Gastroesophageal sphincter (tissue), 4 donors: ENCODE results near the gene FAAP20. TPM values are rescaled to one million over a fixed set of nuclear protein-coding genes. Genes with fewer than 3 reads are reported as not detected.

Source experiments
- ATAC-seq: fragments of 150-250 bp; one replicate; pipeline ENCODE4 v1.9.1; 2016; ENCODE audit warnings: mild to moderate bottlenecking, moderate library complexity
- H3K27ac ChIP-seq, 4 donors: fragments of 200-600 bp; sonication (generic) in 3 of 4; 1 replicate in 3 of 4; 2 replicates in 1 of 4; pipeline ENCODE4 v1.5.1; 2016 to 2019
- H3K27me3 ChIP-seq: fragments of 200-600 bp; sonication (generic); one replicate; pipeline ENCODE4 v1.5.1; 2019
- H3K36me3 ChIP-seq, 2 donors: fragments of 200-600 bp; sonication (generic); one replicate each; pipeline ENCODE4 v1.5.1; 2019; ENCODE audit warnings: control low read depth in 1 of 2
- H3K4me1 ChIP-seq, 3 donors: fragments of 200-600 bp; sonication (generic); 1 replicate in 2 of 3; 2 replicates in 1 of 3; pipeline ENCODE4 v1.5.1; 2016 to 2019; ENCODE audit warnings: control low read depth in 2 of 3
- H3K4me3 ChIP-seq, 2 donors: fragments of 200-600 bp; sonication (generic); one replicate each; pipeline ENCODE4 v1.5.1; 2019; ENCODE audit warnings: mild to moderate bottlenecking in 1 of 2, moderate library complexity in 1 of 2
- H3K9me3 ChIP-seq, 3 donors: fragments of 200-600 bp; sonication (generic); one replicate each; pipeline ENCODE4 v1.5.1; 2017 to 2019; ENCODE audit warnings: control low read depth in 2 of 3
- CTCF ChIP-seq, 4 experiments: fragments of 200-600 bp in 2 of 4; fragments of 450-650 bp in 2 of 4; sonication (generic) in 1 of 4; IDR thresholded peaks; one replicate each; pipeline ENCODE4 v1.5.1; 2017 to 2019; ENCODE audit warnings: antibody characterized with exemption in 4 of 4, mild to moderate bottlenecking in 2 of 4, moderate library complexity in 2 of 4
- EP300 ChIP-seq: sonication (generic); formaldehyde crosslinking; IDR thresholded peaks from one replicate; pipeline ENCODE4 v1.6.1; 2017; ENCODE audit warnings: antibody characterized with exemption, mild to moderate bottlenecking
- POLR2A ChIP-seq, 2 donors: fragments of 450-650 bp; IDR thresholded peaks; one replicate each; pipeline ENCODE4 v1.6.1; 2017; ENCODE audit warnings: antibody characterized with exemption in 2 of 2, mild to moderate bottlenecking in 2 of 2, moderate library complexity in 1 of 2
- POLR2AphosphoS5 ChIP-seq: sonication (generic); formaldehyde crosslinking; IDR thresholded peaks from one replicate; pipeline ENCODE4 v1.6.1; 2017; ENCODE audit warnings: antibody characterized with exemption
- whole genome bisulfite sequencing, 2 donors: methylation state at CpG; one replicate each; pipeline ENCODE4 v1.1.5; 2018; ENCODE audit warnings: low coverage in 1 of 2; 5-methylcytosine and 5-hydroxymethylcytosine counted together
- total RNA-seq, 4 donors: library from RNA; depleted of rRNA; stranded (reverse); fragments of >200 nt; gene quantifications; one replicate each; pipeline ENCODE4 v1.1.0, GENCODE V29; 2016

FAAP20 gene
- total RNA-seq, 4 donors from 2014 or later: 25.8 to 51.1 (median 43.3) TPM

- no peaks in the 10 kb centered on the region for H3K27me3 ChIP-seq
- ATAC-seq: no peak
- peak overlapping the region; percentile 52 to 93 (median 90) for H3K27ac ChIP-seq
- WGBS, 2 donors: no CpG with 5 or more reads among the region's 12 CpGs
- H3K36me3 ChIP-seq: no peaks in the 10 kb centered on the region
- H3K4me1 ChIP-seq: peaks cover 10 to 92% (median 60%) of the 10 kb centered on the region in 3 donors
- no peaks in the 10 kb centered on the region for H3K9me3 ChIP-seq
- H3K4me3 ChIP-seq: peak overlapping the region; percentile 20 to 83
- no peak for TF ChIP-seq CTCF (IDR thresholded peaks at IDR 0.05)
- no peak for TF ChIP-seq POLR2A (IDR thresholded peaks at IDR 0.05)
- no peak for TF ChIP-seq EP300
- TF ChIP-seq POLR2AphosphoS5: no peak
These were observed 38.9 kb upstream of the FAAP20 start for GRCh38 chr1:2233468-2233867.

DNA sequence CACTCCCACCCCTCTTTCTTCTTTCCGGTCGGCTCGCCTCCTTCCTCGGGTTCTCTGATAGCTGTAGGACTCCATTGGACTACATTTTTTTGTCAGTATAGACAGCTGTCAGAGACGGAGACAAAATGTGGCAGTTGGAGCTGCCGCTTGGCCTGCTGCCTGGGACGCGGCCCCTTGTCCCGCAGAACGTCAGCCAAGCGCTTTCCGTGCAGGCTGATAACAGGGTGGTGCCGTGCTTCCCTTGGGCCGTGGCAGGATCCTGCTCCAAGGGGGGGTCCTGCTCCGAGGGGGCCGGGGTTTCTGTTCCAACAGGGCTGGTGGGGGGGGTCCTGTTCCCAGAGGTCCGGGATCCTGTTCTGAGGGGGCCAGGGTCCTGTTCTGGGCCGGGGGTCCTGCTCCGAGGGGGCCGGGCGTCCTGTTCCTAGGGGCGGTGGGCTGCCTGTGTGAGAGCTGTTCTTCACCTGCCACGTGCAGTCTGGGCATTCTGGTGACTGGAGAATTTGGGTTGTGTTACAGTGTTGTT, 38.4 kb upstream of the FAAP20 start:
- TF ChIP-seq EP300: no peak
- no peak for TF ChIP-seq CTCF (IDR thresholded peaks at IDR 0.05)
- TF ChIP-seq POLR2A (IDR thresholded peaks at IDR 0.05): no peak
- no peak for TF ChIP-seq POLR2AphosphoS5
- no peaks in the 10 kb centered on the region for H3K36me3 ChIP-seq
- peak overlapping the region; percentile 52 to 93 (median 90) for H3K27ac ChIP-seq
- no peak for ATAC-seq
- H3K4me1 ChIP-seq: peaks cover 6 to 87% (median 55%) of the 10 kb centered on the region in 3 donors
- no peaks in the 10 kb centered on the region for H3K27me3 ChIP-seq
- 0% methylated on average over 2 of the region's 23 CpGs; no CpG with 5 or more reads in 1 of the 2 donors for WGBS, 2 donors
- H3K4me3 ChIP-seq: peak overlapping the region; percentile 49 to 83
- no peaks in the 10 kb centered on the region for H3K9me3 ChIP-seq

DNA sequence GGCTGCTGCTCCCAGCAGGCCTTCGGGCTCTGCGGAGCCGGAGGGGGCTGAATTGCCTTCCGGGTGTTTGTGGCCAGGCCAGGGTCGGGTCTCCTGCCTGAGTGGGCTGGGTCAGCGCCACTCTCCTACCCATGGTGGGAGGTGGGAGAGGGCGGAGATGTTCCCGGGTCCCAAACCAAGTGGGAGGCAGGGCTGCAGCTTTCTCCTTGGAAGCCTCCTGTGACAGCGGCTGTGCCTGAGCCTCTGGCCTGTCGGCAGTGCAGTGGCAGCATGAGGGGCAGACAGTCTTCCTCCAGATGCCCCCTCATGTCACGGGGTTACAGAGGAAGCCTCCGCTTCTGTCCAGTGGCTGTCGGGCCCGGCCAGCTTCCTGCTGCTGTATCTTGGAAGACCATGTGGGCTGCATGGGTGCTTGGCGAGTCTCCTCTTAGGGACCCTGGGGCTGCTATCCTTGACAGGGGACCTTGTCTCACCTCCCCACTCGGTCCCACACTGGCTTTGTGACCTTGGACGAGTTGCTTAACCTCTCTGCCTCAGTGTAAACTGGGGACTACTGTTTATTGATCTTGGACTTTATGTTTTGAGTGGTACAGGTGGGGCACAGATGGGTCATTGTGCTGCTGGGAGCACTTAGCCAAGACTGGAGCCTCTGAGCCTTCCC, 37.8 kb upstream of the FAAP20 start:
- Histone ChIP-seq H3K36me3 (no peaks in the 10 kb centered on the region), H3K4me1 (peaks cover 6 to 81% (median 49%) of the 10 kb centered on the region in 3 donors), H3K4me3 (peak overlapping the region; percentile 49 to 83), H3K27ac (peak overlapping the region; percentile 52 to 93 (median 90)), H3K9me3 (no peaks in the 10 kb centered on the region), H3K27me3 (no peaks in the 10 kb centered on the region)
- no peak for ATAC-seq
- 20% methylated on average over 1 of the region's 17 CpGs; no CpG with 5 or more reads in 1 of the 2 donors for WGBS, 2 donors
- no peak for TF ChIP-seq CTCF (IDR thresholded peaks at IDR 0.05)
- TF ChIP-seq EP300: no peak

- Histone ChIP-seq H3K9me3 (no peaks in the 10 kb centered on the region), H3K36me3 (no peaks in the 10 kb centered on the region), H3K27ac (peak overlapping the region; percentile 52 to 93 (median 90)), H3K4me3 (peak overlapping the region; percentile 49 to 83), H3K27me3 (no peaks in the 10 kb centered on the region), H3K4me1 (peaks cover 6 to 78% (median 44%) of the 10 kb centered on the region in 3 donors)
- WGBS, 2 donors: 2 to 7% methylated on average over 7 of the region's 26 CpGs
- ATAC-seq: peak; percentile 42
- no peak for TF ChIP-seq EP300
- TF ChIP-seq POLR2A (IDR thresholded peaks at IDR 0.05): no peak
- no peak for TF ChIP-seq POLR2AphosphoS5
- TF ChIP-seq CTCF (IDR thresholded peaks at IDR 0.05): no peak
These were observed 37.1 kb upstream of the FAAP20 start for GRCh38 chr1:2231532-2232254.
